Brain pericyte (primary cell): ENCODE data around the gene ZNF746.
"Not testable (repeated sequence)": the region's sequence is repeated elsewhere in the genome, so short reads cannot be mapped to it uniquely, and the experiment has no call there.

ENCODE experiments used
- DNase-seq: peaks from one replicate; pipeline ENCODE4 v3.0.0-alpha.2; 2012; ENCODE audit warnings: low read depth, low spot score

Gene ZNF746

GRCh38 chr7:149497467-149498261 lies at the start of gene ZNF746:
ZNF746 (minus strand) TSS chr7:149497809; CDS start chr7:149497536, 273 bp downstream.
- DNase-seq = no peak

- no peak for DNase-seq
Measured at GRCh38 chr7:149547126-149547525, 49.5 kb upstream of the ZNF746 start.

GRCh38 chr7:149546331-149546730 lies 48.7 kb upstream of the ZNF746 start:
- DNase-seq = no peak

- no peak for DNase-seq
Measured at GRCh38 chr7:149544028-149544427, 46.4 kb upstream of the ZNF746 start.

GRCh38 chr7:149532654-149533053 lies 35.0 kb upstream of the ZNF746 start:
- no peak for DNase-seq

GRCh38 chr7:149529136-149529718 lies 31.6 kb upstream of the ZNF746 start:
- DNase-seq = no peak

GRCh38 chr7:149527414-149527813 lies 29.8 kb upstream of the ZNF746 start:
- no peak for DNase-seq

GRCh38 chr7:149525280-149525679 lies 27.7 kb upstream of the ZNF746 start:
- no peak for DNase-seq

GRCh38 chr7:149524394-149524793 lies 26.8 kb upstream of the ZNF746 start:
- no peak for DNase-seq

GRCh38 chr7:149510248-149510647 lies 12.6 kb upstream of the ZNF746 start:
- DNase-seq = no peak

- DNase-seq = no peak
Measured at GRCh38 chr7:149509774-149510173, 12.2 kb upstream of the ZNF746 start.

- DNase-seq = no peak
Measured at GRCh38 chr7:149505551-149505950, 7.9 kb upstream of the ZNF746 start.

GRCh38 chr7:149501651-149502050 lies 4.0 kb upstream of the ZNF746 start:
- DNase-seq = no peak

- no peak for DNase-seq
Measured at GRCh38 chr7:149500910-149501309, 3.3 kb upstream of the ZNF746 start.

GRCh38 chr7:149500201-149500600 lies 2.6 kb upstream of the ZNF746 start:
- DNase-seq = no peak

- DNase-seq = no peak
Measured at GRCh38 chr7:149498811-149499210, 1.2 kb upstream of the ZNF746 start.

- no peak for DNase-seq
Measured at GRCh38 chr7:149496642-149497391, 792 bp downstream of the ZNF746 start.

GRCh38 chr7:149495785-149496641 lies 1.6 kb downstream of the ZNF746 start:
- DNase-seq = peak; percentile 46

- no peak for DNase-seq
Measured at GRCh38 chr7:149494738-149495368, 2.8 kb downstream of the ZNF746 start.

GRCh38 chr7:149493975-149494374 lies 3.6 kb downstream of the ZNF746 start:
- not testable (repeated sequence) for DNase-seq

- DNase-seq = no peak
Measured at GRCh38 chr7:149493366-149493765, 4.2 kb downstream of the ZNF746 start.
